HG02943 (cell line): ENCODE results near the gene NEK5.
A peak's percentile ranks its signal among the peaks of the same experiment; 100 is the strongest.
"Not testable (repeated sequence)": the region's sequence is repeated elsewhere in the genome, so short reads cannot be mapped to it uniquely, and the experiment has no call there.

Source experiments
- ATAC-seq: cut with Tn5 transposase; IDR thresholded peaks from one replicate; pipeline ENCODE4 v1.9.1; 2021; ENCODE audit warnings: mild to moderate bottlenecking, low read depth, moderate library complexity; ENCODE audit not compliant: unreplicated experiment

Gene NEK5

DNA sequence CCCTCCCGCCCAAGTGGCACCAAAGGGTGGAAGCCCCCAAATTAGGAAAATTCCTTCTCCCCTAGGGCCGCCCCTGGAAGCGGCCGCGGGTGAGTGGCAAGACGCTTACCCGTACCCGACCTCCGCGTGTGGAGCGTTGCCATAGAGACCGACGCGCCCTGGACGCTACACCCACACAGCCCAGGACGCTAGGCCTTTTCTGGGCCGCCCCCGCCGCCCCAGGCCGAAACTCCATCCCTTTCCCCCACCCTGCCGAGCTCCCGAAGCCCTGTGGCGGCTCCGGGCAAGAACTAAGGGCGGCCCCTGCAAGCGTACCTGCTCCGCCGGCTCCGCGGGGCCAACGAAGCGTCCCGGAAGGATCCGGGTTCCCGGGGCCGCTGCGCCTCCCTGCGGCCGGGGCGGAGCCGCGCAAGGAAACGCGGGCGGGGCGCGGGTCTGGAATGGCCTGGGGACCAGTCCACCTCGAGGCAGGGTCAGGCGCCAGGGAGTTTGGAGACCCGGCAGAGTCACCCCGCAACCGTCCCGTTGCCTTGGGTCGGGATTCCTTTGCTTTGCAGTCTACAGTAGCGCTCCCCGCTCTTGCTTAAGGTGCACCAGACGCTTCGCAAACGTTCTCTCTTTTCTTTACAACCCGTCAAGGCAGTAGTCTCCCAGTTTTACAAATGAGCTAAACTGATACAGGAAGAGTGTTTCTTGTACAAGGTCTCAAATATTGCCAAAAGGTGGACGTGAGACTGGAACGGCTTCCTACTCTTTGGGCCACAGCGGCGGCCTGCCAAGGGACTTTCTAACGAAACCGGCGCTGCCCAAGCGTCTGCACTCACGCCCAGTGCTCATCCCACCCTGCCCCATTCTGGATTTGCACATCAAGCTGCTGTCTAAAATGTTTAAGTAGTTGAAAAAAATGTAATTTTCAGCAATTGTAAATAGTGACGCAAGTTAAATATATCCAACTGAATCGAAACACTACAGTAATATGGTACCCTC is at the start of gene NEK5:
TSS of gene NEK5 (minus strand) at position 360 of the 987 bp plus-strand sequence. CDS start 1,591 bp downstream, outside the sequence.
- peak; percentile 65 for ATAC-seq

DNA sequence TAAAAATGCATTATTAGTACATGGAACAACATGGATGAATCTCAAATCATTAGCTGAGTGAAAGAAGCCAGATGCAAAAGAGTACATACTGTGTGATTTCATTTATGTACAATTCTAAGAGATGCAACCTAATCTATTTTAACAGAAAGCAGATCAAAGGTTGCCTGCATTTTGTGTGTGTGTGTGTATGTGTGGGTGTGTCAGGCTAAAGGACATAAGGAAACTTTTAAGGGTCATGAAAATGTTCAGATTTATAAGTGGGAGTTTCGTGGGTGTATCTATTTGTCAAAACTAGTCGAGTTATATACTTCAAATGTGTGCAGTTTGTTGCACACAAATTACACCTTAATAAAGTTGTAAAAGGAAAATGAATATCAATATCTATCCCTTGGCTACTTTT is 48.4 kb upstream of the NEK5 start:
- no peak for ATAC-seq

DNA sequence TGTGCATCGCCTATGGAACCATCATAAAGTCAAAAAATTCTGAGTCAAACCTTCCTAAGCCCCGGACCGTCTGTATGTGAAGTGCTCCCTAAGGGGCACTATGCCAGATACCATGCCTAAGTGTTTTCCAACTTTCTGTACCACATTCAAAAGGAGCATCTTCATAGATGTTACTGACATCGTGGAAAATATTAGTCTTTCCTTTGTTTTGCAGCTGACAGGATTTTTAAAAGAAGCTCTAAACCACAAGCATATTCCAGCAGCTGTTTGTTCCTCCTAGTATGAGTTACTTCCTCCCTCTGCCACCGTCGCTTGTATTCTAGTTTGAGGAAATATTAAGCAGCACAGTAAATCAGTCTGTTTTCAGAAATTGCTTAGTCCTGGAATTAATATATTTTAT is 45.1 kb upstream of the NEK5 start:
- ATAC-seq: not testable (repeated sequence)

GRCh38 chr13:52173373-52173772 is 44.5 kb upstream of the NEK5 start:
- ATAC-seq: no peak

- ATAC-seq: not testable (repeated sequence)
Measured at GRCh38 chr13:52171686-52172085, 42.8 kb upstream of the NEK5 start.

- ATAC-seq: not testable (repeated sequence)
Measured at GRCh38 chr13:52170828-52171391, 42.0 kb upstream of the NEK5 start.

- ATAC-seq: no peak
Measured at GRCh38 chr13:52169839-52170238, 41.0 kb upstream of the NEK5 start.

- no peak for ATAC-seq
Measured at GRCh38 chr13:52165411-52165810, 36.5 kb upstream of the NEK5 start.

DNA sequence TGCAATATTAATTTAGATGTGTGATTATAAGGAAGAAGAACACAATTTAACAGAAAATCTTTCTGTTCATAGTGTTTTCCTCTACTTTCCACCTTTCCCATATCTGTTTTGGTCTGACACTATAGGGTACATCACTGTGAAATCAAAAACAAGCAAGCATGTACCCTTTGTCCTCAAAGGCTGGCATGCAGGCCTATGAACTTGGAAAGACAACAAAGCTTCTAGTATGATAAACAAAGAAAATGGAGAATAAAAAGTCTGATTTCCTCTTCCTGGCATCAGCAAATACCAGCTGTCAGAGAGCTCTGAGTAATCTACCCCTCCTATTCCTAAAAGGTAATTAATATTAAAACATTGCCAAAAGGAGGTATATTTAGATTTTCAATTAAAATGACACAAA is 36.1 kb upstream of the NEK5 start:
- no peak for ATAC-seq

GRCh38 chr13:52163878-52164277 is 35.0 kb upstream of the NEK5 start:
- not testable (repeated sequence) for ATAC-seq

GRCh38 chr13:52162279-52163101 is 33.6 kb upstream of the NEK5 start:
- no peak for ATAC-seq

DNA sequence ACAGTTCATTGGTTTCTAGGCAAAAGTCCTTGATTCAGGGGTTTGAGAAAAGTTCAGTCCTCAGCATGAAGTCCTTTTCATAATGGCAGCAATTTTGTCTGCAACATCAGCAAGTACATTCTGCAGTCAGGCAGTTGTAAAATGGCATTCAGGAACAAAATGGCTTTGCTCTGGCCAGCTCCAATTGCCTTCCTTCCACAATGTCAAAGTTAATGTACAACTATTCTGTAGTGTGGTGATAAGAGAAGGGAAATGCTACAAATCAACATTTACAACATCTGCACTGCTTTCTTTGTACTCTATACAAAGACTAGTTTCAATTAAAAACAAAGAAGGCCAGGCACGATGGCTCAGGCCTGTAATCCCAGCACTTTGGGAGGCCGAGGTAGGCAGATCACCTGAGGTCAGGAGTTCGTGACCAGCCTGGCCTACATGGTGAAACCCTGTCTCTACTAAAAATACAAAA is 32.3 kb upstream of the NEK5 start:
- ATAC-seq: no peak

GRCh38 chr13:52160506-52160905 is 31.6 kb upstream of the NEK5 start:
- no peak for ATAC-seq

DNA sequence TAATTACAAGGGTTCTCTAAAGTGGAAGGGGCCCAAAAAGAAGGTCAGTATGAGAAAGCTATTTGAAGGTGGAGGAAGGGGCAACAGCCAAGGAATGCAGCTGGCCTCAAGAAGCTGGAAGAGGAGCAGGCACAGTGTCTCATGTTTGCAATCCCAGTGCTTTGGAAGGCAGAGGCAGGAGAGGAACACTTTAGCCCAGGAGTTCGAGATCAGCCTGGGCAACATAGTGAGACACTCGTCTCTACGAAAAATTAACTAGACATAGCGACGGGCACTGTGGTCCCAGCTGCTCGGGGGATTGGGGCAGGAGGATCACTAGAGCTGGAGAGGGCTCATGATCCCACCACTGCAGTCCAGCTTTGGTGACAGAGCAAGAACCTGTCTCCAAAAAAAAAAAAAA is 31.2 kb upstream of the NEK5 start:
- no peak for ATAC-seq

DNA sequence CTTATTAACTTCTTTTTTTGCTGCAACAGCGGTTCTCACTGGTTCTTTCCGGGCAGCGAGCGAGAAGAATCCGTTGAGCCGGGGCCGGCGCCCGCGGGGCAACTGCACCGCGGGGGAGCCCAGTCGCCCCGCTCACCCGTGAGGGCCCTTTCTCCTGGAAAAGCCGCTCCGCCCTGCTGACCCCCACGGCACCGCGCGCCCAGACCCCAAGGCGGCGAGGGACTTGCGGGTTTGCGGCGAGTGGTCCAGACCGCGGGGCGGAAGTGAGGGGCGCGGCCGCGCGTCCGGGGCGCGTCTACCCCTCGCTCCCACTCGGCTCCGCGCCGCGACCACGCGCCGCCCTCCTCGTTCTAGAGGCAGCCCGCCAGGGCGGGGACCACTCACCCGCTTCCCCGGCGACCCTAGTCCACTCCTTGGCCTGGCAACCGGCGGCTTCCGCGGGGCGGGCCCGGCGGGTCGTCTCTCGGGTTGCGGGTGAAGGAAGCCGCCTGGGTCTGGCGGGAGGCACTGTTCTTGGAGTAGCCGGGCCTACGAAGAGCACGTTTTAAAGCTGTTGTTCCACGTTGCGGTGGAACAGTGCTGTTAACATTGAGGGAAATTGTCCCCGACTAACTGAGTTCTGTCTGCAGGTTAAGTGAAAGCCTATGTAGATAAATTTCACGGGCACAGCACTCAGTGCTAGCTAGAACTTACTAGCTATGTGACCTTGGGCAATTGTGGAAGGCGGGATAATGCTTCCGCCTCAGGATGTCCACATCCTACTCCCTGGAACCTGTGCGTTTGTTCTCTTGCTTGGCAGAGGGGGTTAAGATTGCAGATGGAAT is 30.5 kb upstream of the NEK5 start, which contains the start of gene NEK3:
TSS of gene NEK3 (minus strand) at position 439 of the 824 bp plus-strand sequence. CDS start 3,406 bp downstream, outside the sequence.
- peak; percentile 67 for ATAC-seq

- ATAC-seq: peak; percentile 39
Measured at GRCh38 chr13:52158629-52159158, 29.8 kb upstream of the NEK5 start.

DNA sequence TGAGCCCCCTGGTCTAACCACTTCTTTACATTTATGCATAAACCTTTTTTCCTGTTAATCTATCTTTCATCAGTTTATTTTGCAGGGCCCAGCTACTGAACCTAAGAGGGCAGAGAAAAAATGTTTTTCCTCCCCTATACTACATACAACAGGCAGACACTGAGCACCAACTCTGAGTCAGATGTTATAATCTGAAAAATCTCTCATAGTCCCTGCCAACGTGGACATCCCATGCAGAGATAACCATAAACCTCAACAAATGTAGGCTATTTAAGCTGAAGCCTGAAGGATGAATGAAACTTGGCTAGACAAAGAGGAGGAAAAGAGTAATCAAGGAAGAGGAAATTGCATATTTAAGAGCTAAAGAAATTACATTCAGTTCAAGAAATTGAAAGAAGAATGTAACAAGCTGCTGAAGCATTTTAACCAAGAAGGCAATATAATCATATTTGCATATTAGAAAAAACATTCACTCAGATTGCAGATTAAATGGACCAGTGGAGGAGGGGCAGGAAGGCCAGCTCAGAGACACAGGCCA is 27.9 kb upstream of the NEK5 start:
- ATAC-seq: no peak

DNA sequence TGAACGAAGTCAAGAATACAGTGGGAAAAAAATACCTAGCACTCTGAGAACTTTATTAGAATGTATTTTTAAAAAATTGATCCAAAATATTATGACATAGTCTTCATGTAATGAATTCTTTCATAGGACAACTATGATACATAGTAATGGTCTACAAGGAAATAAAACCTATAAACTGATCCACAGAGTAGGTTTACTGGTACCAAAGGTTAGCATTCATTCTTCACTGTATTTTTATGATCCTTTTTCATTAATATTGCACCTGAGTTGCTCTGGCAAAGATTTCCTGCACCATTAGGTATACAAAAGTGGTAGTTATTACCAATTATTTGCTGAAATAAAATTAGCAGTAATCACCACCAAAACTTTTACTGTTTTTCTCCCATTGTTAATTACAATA is 26.3 kb upstream of the NEK5 start:
- no peak for ATAC-seq

- no peak for ATAC-seq
Measured at GRCh38 chr13:52147225-52147624, 18.4 kb upstream of the NEK5 start.
